Hematopoietic multipotent progenitor cell treated with erythropoietin and hydrocortisone succinate and interleukin-3 and kit ligand, for 15 days (in vitro differentiated cells): Measurements from ENCODE around the gene NAV2.
A peak's percentile ranks its signal among the peaks of the same experiment; 100 is the strongest.
"Not testable (repeated sequence)": the region's sequence is repeated elsewhere in the genome, so short reads cannot be mapped to it uniquely, and the experiment has no call there.

Experiments used
- DNase-seq: peaks from one replicate; pipeline ENCODE4 v3.0.0-alpha.2; 2015; ENCODE audit warnings: low spot score

Gene NAV2

DNA sequence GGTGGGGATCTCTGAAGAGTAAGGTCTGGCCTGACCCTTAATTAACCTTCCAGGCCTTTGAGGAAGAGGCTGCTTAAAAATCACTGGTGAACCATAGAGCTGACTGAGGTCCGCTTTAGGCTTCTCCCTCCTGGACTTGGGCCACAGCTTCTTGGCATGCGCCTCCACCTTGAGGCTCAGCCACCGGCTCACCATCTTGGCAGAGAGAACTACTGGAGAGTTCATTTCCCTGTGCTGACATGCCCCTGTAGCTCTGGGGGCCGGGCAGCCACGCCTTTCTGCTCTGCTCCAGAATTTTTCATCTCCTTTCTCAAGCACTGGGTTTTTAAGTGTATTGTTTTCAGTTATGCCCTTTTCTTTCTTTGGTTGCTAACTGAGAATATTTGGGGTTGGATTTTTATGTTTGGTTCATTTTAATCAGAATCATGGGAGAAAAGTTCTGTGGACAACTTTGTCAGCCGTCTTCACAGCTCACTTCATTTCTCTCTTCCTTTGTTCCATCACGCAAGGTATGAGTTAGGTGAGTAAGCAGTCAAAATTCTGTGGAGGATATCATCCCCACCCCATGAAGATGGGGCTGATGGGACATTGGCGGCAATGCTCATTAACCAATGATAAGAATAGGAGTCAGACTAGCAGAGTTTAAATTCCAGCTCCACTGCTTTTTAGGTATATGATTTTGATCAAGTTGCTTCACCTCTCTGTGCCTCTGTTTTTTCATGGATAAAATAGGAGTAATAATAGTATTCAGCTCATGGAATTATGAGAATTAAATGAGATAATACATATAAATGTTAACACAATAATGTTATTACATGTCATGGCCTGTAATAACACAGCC lies 343.7 kb downstream of the NAV2 start:
- no peak for DNase-seq

DNA sequence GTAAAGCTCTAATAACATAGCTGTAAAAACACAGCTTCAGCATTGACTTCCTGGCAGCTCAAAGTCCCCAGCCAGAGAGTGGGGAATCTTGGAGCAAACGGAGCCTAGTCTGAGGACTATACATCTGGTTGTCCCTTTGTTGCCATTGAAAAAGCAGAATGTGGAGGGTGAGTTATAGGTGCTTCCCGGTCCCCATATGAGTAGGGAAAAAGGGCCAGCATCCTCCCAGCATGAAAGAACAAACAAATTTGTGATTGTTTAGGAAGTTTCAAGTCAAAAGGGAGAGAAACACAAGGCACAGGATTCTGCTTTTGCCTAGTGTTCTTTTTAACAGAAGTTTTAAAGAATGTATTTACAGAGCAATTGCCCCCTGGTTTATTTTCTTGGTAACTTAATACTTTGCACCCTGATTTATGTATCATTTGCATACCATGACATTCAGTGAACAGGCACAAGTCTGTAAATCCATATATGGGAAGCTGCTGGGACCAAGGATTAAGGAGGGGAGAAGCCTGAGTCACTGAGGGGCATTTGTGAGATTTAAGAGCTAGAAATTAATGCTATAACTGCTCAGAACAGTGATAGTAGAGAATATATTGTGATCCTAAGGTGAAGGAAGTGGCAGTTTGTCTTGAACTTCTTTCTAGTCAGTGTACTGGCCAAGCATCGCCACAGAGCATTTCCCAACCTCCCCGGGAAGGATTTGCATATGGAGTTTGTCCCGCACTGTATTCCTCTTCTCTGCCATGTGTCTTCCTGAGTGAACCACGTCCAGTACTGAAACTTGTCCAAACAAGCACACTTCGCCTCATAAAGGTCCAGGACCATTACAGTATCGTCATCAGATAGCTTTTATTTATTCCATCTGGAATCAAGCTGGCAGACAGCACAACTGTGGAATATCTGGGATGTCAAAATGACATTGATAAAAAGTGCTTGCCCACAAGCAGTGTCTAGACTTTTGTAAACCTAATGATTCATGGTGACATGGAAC lies 344.6 kb downstream of the NAV2 start:
- no peak for DNase-seq

DNA sequence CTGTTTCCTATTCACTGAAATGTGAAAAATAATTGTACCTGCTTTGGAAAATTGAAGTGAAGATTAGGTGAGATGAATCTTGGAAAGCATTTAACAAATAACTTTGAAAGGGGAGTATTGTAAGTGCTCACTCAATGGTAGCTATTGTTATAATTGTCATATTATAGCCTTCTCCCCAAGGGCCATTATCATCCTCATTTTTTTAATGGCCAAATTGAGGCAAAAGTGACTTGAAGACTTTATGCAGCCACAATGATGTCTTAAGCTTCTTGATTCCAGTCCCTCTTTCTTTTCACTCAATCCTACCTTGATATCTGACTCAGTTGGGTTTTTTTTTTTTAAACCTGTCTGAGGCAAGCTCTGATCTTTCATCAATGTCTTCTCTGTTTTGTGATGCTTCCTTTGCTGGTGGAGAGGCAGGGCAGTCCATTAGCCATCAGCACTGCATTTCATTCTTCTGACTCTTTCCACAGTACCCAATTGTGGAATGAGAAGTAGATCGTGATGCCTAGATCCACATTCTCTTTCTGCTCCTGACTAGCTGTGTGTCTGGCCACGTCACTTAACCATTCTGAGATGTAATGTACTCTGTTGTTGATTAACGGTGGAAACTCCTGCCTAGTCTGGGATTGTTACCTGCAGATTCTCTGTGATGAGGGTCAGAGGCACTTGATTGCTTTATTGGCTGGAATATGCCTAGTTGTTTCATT lies 346.3 kb downstream of the NAV2 start:
- DNase-seq = no peak

DNA sequence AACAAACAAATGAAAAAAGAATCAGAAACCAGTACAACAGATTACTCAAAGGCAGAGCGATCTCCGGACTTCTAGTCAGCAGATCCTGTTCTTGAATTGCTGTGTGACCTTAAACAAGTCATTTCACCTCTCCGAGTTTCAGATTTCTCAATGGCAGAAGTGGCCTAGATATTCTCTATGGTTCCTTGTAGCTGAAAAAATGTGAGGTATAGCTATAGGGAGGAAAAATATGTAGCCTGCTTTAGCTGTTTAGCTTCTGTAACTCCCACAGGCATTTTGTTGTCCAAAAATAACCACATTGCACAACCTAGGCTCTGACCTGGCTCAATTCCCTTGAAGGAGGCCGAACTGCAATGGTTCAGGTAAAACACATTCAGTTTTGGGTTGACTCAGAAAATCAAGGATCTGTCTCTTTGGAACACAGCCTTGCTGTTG lies 347.0 kb downstream of the NAV2 start:
- DNase-seq = no peak

DNA sequence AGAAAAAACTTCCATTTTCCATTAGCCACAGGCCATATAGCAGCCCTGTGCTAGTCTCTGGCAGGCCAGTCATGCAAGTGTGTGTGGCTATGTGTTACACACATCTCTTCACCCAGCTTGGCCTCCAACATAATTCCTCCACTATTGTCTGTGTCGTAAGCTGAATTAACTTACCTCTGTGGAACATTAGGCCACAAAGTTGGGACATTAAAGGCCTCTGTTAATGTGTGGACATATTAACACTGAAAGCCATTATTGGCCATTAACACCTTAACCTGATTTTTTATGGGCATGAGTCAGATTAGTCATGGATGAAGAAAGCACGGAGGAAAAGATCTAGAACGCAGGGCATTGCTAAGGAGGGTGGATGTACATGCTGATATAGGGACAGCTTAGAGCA lies 347.5 kb downstream of the NAV2 start:
- DNase-seq = no peak

DNA sequence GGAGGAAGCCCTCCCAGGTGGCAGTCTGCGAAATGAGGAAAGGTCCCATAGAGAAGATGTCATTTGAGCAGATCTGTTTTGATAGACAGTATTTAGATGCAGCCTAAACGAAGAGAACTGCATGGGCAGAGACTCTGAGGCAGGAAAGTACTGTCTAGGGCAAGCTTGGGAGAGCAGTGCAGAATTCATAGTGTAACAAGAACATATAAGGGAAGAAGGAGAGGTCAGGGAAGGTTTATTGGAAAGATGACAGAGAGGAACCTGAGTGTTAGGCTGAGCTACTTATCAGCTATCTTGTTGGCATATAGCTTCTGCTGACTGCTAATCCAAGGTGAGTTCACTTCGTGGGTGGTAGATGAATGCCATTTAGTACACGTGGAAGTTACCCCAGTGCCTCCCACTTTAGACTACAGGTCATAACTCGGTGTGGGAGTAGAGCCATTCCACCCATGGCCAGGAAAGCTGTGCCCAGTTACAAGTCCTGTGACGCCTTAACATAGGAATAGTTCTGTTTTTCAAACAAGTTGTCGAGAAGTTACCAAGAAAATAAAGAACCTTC lies 348.1 kb downstream of the NAV2 start:
- no peak for DNase-seq

DNA sequence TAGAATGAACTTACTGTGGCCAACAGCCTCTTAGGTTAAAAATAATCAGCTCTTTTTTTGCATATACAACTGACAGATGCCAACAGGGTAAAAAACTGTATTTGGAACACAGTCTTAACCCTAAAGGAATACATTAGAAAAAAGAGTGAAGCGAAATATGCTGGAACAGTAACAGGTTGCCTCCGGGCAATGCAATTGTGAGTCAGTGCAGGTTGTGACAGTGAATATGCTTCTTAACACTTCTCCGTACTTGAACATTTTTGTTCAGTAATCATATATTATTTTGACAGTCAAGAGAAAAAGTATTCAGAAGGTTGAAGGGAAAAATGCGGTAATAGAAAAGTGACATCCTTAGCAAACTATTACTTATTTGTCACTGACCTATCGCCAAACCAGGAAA lies 349.1 kb downstream of the NAV2 start:
- no peak for DNase-seq

DNA sequence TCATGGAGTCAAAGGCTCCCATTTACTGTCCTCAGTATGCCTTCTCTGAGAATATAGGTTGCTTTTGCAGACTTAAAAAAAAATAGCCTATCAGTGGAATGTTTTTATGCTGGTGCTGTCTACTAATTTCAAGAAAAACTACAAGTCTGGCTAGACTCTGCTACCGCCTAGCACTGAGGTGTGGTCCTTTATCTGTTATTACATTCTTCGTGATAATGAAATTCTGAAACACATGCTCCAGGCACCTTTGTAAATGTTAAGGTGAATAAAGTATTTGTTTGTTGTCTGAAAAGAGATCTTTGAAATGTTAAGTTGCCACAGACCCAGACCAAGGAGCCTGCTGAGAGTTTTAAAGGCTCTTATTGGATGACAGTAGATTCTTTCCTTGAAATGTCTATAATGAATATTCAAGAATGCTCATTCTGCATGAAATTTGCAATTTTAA lies 352.3 kb downstream of the NAV2 start:
- no peak for DNase-seq

DNA sequence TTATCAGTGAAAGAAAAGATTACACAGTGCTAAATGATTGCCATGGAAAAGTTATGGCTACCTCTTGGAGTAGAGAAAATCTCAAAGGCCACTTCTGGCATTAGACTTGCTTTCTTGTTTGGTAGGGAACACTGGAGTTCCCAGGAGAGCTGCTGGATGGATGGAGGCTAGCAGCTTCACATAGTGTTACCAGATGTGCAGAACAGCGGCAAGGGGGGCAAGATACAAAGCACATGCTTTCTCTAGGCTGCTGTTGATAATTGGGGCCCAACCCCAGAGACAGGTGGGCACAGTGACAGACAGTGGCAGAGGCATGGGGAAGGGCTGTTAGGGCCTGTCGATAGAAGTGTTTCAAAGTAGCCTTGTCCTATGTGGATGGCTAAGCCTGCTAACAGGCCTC lies 352.8 kb downstream of the NAV2 start:
- DNase-seq = no peak

DNA sequence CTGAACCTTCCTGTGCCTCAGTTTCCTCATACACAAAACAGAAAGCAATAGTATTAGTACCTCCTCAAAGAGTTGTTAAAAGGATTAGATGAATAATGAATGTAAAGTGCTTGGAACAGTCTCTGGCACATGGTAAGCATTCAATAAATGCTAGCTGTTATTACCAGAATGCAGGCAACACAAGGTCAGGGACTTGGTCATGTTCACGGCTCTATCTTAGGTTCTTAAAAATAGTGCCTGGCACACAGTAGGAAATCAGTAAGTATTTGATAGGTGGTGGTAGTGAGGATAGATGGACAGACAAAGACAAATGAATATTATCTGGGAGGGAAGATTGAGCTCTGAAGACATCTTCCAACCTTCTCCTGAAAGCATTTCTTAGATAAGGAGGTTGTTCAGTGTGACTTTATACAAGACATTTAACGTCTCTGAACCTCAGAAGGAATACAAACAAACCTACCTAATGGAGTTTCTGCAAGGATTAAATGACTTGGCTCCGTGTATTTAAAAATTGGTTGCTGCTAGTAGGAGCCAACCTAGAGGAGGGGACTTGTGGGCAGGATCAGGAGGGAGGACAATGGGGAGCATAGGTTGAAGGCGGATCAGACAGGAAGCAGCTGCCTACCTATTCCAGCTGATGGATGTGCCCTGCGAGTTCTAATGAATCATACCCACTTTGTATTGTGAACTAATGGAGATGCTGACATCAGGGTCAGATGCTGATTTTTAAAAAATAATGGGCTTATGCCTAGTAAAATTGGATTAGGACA lies 353.6 kb downstream of the NAV2 start:
- no peak for DNase-seq

DNA sequence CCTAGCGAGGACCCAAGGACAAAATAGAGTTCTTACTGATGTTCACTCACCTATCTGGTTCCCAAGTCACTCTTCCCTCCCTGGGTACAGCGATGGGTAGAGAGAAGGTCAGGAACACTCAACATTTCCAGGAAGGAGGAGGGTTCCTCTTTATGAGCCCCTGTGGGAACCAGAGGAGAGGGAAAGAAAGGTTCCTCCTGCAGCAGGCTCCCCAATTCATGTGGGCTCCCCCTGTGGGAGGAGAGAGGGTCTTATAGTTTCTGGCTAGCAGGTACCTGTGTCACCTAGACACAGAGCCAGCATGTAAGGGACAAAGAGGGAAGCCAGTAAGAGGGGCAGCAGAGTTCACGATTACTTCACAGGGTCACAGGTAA lies 354.1 kb downstream of the NAV2 start:
- DNase-seq = no peak

DNA sequence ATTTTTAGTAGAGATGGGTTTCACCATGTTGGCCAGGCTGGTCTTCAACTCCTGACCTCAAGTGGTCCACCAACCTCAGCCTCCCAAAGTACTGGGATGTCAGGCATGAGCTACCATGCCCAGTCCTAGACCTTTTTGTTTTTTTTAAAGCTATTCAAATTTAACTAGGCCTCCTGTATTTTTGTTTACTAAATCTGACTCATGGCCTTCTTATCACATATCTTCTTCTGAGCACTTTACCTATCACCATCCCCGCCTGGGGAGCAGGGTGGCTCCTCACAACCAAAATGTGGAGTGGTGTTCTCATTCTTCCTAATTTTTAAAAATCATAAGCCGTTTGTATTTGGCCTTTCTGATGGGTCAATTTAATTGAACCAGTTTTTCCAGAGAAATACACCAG lies 355.0 kb downstream of the NAV2 start:
- DNase-seq = no peak

DNA sequence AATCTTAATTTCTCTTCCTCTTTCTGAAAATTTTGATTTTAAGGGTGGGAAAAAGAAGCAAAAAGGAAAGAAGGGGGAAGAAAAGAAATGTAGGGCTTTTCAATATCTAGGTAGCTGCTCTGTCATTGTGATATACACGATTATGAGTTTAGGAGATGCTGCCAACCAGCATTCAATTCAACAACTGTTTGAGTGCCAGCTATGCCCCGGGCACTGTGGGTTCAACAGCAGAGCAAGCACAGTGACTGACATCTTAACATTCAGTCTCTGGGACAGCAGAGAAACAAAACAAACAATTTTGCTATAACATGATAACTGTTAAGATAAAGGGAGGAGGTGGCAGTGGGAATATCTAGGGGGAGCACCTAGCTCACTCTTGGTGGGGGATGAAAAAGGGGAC lies 356.1 kb downstream of the NAV2 start:
- DNase-seq = no peak

DNA sequence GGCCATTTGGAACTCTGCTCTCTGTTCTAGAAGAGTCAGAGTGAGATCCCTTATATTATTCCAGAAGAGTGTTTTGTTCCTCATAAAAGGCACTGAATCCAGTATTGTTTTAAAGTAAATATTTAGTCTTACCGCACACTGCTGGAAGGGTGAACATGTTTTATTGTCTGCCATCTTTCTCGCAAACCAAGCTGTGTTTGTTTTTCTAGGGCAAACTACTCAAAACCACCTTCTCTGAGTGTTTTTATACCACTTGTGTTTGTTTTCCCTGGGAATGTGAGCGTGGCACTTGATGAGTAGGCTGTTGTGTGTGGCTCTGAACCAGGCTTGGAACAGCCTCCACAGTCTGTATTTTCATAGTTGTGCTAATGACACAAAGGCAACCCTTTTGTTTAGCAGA lies 357.8 kb downstream of the NAV2 start:
- no peak for DNase-seq

DNA sequence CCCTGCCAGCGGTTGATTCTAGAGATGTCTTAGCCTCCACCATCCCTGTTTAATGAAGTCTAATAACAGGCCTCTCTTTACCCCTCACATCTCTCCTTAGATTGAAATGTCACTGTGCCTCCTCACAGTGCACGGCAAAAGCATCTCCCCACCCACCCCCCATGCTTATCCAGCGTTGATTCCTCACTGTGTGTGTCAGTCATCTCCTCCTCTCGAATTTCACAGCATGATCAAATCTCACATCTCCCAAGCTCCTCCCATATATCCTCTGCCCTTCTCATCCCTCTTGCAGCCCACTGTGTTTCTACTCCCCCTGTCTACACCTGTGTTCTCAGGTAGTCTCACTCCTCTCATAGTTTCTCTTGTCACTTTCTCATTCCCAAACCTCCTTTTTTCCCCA lies 363.0 kb downstream of the NAV2 start:
- DNase-seq = no peak

DNA sequence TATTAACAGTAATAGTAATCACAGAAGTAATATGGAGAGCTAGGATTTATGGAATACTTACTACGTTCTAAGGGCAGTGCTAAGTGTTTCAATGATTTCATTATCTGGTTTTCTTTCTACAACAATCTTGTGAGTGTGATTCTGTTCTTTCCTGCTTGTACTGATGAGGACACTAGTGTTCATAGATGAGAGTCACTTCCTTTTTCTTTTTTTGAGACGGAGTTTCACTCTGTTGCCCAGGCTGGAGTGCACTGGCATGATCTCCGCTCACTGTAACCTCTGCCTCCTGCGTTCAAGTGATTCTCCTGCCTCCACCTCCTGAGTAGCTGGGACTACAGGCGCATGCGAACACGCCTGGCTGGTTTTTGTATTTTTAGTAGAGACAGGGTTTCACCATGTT lies 366.2 kb downstream of the NAV2 start:
- DNase-seq = no peak

DNA sequence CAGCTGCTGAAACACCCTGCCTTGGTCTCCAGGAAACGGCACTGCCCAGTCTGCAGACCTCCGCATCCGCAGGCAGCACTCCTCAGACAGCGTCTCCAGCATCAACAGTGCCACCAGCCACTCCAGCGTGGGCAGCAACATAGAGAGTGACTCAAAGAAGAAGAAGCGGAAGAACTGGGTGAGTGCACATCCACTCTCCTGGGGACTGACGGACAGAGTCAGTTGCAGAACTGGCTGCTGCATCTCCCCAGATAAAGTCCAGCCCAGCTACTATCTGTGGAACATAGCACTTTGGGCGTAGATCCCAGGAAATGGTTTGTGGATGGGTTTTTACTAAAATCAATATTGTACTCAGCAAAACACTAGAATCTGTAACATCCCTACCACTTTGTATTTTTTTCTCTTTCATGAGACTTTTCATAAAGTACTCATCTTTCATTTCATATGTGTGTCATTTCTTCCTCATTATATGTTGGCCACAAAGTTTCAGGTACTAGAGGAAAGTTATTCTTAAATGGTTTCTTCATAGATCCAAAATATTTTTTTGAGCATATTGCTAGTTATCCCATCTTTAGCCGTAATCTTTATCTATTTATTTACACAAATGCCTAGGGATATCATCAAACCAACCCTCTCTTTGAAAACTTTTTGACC lies 367.5 kb downstream of the NAV2 start:
- DNase-seq = peak; percentile 51

DNA sequence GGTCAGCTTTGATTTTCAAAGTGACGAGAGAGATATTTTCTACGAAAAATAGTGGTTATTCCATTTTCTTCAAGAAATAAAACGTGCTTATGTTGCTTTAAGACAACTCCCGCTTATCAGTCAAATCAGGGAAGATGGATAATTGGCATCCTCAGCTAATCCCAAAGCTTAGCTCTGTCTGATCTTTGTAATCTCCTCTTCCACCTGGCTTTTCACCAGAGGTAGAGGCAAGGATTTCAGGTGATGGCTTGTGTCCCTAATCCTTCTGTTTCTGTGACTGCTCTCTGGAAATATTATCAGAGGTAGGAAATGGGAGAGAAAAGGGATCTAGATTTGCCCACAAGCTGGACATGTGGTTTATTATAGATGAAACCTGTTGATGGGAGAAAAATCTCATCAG lies 368.7 kb downstream of the NAV2 start:
- DNase-seq = no peak

DNA sequence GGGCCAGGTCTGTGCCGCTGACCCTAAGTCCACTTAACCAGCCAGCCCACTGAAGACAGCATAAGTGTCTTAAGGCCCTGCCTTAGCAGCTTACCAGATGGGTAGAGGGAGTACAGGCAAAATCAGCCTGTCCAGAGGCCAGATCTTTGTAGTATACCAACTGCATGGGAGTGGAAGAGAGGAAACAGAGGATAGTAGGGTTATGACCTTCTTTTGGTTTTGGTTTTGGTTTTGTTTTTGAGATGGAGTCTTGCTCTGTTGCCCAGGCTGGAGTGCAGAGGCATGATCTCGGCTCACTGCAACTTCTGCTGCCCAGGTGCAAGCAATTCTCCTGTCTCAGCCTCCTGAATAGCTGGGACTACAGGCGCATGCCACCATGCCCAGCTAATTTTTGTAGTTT lies 371.2 kb downstream of the NAV2 start:
- DNase-seq = not testable (repeated sequence)

DNA sequence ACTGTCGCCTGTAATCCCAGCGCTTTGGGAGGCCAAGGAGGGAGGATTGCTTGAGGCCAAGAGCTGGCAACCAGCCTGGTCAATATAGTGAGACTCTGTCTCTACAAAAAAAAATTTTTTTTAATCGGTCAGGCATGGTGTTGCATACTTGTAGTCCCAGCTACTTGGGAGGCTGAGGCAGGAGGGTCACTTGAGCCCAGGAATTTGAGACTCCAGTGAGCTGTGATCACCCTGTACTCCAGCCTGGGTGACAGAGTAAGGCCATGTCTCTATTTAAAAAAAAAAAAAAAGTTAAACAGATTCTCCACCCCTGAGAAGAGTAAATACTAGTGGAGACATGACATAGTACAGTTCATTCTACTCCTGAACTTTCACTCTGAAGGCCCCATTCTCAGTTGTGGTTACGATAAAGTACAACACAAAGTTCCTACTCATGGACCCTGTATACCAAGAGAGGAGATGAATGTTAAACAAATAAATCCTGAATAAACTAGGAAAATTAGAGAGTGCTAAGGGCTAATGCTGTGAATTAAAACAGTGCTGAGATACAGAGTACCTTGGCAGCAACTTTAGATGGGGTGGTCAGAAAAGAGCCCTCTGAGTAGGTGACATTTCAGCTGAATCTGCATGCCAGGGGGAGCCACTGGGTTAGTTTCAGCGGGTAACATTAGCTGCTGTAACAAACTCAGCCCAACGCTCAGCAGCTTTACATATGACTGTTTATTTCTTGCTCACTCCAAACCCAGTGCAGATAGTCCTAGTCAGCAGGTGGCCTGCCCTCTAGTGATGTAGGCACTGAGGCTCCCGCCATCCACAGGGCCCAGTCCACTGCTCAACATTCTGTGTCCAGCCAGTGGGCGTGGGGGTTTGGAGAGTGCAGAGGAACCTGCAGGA lies 372.5 kb downstream of the NAV2 start:
- DNase-seq = no peak
